NCI-H187 treated with DMSO at 0.1 percent for 48 hours (cell line): ENCODE data around the gene VWA3A.
A peak's percentile ranks its signal among the peaks of the same experiment; 100 is the strongest.

Experiments used
- DNase-seq: peaks from one replicate; lab custom pipeline; 2025; lab: John Stamatoyannopoulos, UW

VWA3A gene

GRCh38 chr16:22203091-22203490 lies 110.8 kb downstream of the VWA3A start:
- DNase-seq, result no peak

GRCh38 chr16:22204091-22204655 lies 111.8 kb downstream of the VWA3A start:
- no peak for DNase-seq

GRCh38 chr16:22205577-22206012 lies 113.3 kb downstream of the VWA3A start:
- DNase-seq, result no peak

GRCh38 chr16:22206013-22206841 lies 113.9 kb downstream of the VWA3A start, which contains the start of gene EEF2K:
Gene EEF2K (plus strand): TSS chr16:22206278. CDS start chr16:22225730, 19,452 bp downstream.
- peak; percentile 51 for DNase-seq
